NCI-H2081 (cell line): ENCODE data around the gene LMF1.

Source experiments
- DNase-seq, 2 experiments: peaks; one replicate each; lab custom pipeline; 2025; lab: John Stamatoyannopoulos, UW

Gene LMF1

DNA sequence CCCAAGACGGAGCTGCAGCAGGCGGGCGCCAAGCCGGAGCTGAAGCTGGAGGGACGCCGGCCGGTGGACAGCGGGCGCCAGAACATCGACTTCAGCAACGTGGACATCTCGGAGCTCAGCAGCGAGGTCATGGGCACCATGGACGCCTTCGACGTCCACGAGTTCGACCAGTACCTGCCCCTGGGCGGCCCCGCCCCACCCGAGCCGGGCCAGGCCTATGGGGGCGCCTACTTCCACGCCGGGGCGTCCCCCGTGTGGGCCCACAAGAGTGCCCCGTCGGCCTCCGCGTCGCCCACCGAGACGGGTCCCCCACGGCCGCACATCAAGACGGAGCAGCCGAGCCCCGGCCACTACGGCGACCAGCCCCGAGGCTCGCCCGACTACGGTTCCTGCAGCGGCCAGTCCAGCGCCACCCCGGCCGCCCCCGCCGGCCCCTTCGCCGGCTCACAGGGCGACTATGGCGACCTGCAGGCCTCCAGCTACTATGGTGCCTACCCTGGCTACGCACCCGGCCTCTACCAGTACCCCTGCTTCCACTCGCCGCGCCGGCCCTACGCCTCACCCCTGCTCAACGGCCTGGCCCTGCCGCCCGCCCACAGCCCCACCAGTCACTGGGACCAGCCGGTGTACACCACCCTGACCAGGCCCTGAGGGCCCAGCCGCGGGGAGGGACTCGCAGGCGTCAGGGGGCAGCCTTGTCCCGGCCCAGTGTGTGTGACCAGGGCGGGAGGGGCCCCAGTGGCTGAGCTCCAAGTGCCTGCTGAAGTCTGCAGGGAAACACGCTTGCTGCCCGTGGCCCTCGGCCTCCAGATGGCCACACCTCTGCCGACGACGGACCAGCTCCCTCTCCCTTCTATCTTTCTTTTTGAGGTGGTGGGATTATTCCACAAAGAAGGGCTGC is 14.2 kb upstream of the LMF1 start:
- no peak for DNase-seq

- DNase-seq: no peak
Measured at GRCh38 chr16:984121-984694, 13.4 kb upstream of the LMF1 start.

DNA sequence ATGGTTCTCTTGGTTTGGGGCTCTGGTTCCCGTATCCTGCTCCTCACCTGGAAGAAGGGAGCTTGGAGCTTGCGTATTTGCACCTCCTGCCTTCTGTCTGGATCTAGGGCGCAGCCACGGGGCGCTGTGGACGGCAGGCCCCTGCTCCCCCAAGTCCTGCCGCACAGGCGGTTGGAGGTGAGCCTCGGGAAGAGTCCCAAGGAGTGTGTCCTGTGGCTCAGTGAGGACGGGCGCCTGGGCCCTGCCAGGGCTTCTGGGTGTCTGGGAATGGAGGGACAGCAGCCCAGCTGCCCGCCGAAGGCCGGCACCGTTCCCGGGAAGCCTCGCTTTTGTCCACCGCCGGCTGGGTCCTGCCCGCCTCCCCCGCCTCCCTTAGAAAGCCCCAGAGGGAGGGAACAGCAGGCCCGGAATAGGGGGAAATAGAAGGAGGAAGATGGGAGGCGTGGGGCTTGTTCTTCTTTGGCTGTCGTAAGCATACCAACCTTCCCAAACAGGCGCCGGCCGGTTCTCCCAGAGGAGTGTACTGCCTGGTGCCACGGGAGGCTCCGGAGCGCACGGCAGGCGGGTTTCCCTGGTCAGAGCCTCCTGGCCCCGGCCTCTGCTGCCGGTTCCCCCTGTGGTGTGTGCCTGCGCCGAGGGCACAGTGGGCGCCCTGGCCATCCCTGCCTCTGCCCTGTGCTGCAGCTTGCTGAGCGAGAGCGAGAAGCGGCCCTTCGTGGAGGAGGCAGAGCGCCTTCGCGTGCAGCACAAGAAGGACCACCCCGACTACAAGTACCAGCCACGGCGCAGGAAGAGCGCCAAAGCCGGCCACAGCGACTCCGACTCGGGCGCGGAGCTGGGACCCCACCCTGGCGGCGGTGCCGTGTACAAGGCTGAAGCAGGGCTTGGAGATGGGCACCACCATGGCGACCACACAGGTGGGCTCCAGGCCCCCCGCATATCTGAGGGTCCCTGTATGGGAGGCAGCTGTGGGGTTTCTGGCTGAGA is 12.6 kb upstream of the LMF1 start:
- DNase-seq: no peak

GRCh38 chr16:982145-983043 is 11.6 kb upstream of the LMF1 start:
- no peak for DNase-seq

- no peak for DNase-seq
Measured at GRCh38 chr16:981695-982144, 10.9 kb upstream of the LMF1 start, which contains the start of gene SOX8. Gene SOX8, plus strand, starts transcription at chr16:981770. Its CDS starts 153 bp downstream, at chr16:981923.

DNA sequence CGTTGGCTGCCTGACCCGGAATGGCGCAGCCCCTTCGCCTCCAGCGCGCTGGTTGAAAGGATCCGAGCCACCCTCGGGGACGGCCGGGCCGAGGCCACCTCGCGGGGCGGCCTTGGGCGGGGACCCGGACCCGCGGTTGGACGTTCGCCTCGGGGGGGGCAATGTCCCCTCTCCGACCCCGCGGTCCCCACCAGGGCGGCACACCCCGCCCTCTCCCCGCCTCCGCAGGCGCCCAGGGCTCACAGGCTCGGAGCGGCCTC is 9.7 kb upstream of the LMF1 start:
- DNase-seq: no peak

DNA sequence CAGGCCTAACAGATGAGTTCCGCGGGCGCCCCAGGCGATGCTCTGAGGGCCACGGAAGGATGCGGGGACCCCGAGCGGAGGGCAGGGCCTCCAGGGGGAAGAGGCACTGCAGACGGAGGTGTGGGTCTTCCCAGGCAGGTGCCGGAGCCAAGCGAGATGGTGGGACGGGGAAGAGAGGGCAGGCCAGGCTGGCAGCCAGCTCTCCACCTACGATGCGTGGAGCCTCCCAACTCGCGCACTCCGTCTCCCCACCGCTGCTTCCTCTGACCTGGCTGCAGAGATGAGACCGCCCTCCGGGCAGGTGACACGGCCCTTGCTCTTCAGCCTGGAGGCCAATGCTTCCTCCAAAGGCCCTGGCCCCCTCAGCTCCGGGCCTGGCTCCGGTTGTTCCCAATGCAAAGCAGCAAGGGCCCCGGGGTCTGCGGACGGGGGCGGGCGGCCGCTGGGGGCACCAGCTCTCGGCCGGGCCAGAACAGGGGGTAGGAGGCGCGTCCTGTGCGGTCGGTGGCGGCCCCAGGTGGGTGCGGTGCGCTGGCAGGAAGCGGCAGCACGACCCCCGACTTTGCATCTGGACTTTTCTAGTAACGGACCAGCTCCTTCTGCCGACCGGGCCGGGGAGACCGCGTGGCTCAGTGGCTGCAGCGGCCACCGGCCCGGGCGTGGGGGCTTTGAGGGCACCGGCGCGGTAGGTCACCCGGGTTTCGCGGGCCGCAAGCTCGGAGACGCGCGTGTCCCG is 9.2 kb upstream of the LMF1 start:
- no peak for DNase-seq

DNA sequence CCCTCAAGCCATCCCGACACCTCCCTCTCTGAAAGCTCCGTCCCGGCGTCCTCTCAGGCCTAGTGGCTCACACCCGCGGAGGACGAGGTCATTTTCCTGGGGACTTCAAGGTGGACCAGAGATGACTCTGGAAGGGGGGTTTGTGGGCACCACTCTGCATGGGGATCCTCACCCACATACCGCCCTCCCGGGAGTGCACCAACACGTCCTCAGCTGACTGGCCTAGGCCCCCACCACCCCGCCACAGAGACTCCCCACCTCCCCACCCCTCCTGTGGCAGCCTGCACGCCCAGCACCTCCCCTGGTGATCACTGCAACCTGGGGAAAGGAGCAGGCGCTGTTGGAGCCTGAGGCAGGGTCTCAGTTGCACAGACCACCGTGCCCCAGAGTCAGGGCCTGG is 8.4 kb upstream of the LMF1 start:
- DNase-seq: no peak

DNA sequence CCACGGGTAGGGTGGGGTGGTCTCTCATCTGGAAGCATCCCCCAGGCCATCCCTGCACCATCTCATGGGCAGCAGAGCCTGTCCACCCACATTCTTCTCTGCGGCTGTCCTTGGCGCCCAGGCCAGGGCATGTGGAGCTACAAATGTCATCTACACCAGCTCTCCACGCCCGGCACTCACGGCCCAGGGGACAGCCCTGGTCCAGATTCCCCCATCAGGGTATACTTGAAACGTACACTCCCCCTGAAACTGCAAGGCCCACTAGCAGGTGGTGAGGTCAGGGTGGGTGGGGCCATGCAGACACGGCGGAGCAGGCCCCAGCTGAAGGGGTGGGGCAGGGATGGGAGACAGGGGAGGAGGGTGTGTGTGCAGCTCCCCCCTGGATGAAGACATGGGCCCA is 7.6 kb upstream of the LMF1 start:
- no peak for DNase-seq

- no peak for DNase-seq
Measured at GRCh38 chr16:977896-978295, 7.1 kb upstream of the LMF1 start.

DNA sequence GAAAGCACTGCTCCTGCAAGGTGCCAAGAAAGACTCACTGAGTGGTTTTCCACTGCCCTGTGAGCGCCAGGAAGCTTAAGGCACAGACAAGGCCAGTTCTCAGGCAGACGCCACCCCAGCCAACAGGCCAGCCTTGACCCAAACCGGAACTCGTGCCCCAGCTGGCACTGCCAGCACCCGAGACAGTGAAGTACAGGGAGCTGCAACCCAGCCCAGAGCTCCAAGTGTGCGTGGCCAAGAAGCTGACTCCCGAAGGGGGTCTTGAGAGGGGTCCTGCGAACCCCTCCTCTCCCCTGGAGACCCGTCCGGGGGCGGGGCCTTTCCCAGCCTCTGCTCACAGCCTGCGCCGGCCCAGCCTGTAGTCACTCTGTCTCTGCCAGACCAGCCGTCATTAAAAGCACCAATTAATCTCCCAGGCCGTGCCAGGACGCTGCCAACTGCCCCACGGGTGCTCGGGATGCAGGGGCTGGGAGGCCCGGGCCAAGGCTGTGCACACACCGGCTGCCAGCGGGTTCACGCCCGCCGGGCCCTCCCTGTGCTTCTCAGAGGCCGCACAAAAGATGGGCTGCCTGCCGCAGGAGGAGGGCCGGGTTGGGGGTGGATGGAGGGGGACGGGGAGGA is 6.4 kb upstream of the LMF1 start:
- DNase-seq: no peak

GRCh38 chr16:976389-976931 is 5.7 kb upstream of the LMF1 start:
- no peak for DNase-seq

DNA sequence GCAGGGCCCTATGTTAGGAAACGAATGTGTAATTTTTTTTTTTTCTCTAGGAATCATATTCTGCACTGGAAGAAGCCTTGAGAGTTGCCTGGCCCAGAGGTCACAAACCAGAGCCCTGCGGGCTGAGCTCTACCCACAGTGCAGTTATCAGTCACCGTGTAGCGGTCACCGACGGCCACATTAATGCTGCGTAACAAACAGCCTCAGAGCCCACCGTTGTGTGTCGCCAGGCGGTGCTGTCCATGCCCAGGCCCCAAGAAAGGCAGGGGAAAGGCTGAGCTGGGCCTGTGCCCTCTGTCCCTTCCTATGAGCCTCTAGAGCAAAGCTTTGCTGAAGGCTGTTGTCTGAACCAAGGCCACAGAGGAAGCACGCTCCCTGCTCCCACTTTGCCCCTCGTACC is 4.5 kb upstream of the LMF1 start:
- no peak for DNase-seq

GRCh38 chr16:974611-975261 is 4.0 kb upstream of the LMF1 start:
- DNase-seq: no peak

DNA sequence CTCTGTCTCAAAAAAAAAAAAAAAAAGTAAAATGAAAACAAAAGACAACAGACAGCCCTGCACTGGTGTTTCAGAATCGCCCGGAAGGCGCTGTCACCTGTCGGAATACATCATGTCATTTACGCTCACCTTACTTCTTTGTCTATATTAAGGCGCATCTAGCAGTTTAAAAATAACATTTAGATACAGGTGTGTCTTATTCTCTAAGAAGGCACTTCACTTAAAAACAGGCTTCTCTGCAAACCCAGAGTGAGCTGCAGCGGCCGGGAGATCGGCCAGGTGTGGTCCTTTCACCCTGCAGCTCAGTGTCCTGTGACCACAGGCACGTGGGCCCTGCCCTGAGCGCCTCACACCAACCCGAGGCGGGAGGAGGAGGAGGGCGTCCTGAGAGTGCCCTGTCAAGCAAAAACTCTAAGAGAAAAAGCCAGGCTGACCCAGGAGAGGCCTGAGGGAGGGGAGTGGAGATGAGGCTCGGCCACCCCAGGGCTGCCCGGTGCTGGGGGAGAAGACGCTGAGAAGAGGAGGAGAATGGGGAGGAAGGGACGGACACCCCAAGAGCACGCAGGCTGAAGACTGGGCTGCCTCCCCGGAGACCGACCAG is 3.3 kb upstream of the LMF1 start:
- no peak for DNase-seq

GRCh38 chr16:973366-973765 is 2.6 kb upstream of the LMF1 start:
- DNase-seq: no peak

- DNase-seq: no peak
Measured at GRCh38 chr16:972316-973002, 1.7 kb upstream of the LMF1 start.

GRCh38 chr16:971981-972315 is 1.2 kb upstream of the LMF1 start:
- no peak for DNase-seq

DNA sequence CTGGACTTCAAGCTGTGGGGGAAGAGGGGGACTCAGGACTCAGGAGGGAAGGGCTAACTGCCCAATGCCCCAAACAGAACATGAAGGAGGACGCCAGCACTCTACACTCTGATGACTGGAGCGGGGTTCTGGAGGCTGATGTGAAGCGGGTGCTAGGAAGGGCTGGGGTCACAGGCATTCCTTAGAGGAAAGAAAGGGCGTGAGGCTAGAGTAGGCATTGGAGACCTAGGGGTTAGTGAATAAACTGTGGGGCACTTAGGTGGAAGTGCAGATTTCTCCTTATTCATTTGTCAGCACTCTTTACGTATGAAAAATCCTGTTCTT is 760 bp upstream of the LMF1 start:
- DNase-seq: no peak
